Measurements from ENCODE around the gene C1QBP.

Gene C1QBP

DNA sequence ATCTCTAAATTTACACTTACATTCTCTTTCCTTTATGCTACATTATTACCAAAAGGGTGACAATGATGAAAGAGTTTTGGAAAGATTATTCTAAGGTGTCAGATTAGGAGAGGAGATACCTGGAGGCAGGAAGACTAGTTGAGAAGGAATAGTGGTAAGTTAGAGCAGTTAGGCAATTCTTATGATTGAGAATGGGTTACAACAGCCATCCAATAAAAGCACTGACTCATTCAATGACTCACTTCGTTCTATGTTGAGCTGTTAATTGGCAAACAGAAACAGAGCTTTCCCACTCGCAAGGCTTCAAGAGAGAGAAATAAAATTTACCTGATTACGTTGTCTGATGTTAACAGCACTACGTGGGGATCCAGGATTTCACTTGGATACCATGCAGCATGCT, 25.3 kb downstream of the C1QBP start:
- no peak for DNase-seq (ENCODE audit: low spot score)
- in situ Hi-C loops (cut with MboI; ENCODE audit: low sequenced_read_pairs, unreplicated experiment) = no loop called here
- TF ChIP-seq, protein P1, sequence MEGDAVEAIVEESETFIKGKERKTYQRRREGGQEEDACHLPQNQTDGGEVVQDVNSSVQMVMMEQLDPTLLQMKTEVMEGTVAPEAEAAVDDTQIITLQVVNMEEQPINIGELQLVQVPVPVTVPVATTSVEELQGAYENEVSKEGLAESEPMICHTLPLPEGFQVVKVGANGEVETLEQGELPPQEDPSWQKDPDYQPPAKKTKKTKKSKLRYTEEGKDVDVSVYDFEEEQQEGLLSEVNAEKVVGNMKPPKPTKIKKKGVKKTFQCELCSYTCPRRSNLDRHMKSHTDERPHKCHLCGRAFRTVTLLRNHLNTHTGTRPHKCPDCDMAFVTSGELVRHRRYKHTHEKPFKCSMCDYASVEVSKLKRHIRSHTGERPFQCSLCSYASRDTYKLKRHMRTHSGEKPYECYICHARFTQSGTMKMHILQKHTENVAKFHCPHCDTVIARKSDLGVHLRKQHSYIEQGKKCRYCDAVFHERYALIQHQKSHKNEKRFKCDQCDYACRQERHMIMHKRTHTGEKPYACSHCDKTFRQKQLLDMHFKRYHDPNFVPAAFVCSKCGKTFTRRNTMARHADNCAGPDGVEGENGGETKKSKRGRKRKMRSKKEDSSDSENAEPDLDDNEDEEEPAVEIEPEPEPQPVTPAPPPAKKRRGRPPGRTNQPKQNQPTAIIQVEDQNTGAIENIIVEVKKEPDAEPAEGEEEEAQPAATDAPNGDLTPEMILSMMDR (IDR thresholded peaks at IDR 0.05; ENCODE audit: borderline replicate concordance, control extremely low read depth, extremely low read depth, insufficient read depth, missing control alignments) = no peak

DNA sequence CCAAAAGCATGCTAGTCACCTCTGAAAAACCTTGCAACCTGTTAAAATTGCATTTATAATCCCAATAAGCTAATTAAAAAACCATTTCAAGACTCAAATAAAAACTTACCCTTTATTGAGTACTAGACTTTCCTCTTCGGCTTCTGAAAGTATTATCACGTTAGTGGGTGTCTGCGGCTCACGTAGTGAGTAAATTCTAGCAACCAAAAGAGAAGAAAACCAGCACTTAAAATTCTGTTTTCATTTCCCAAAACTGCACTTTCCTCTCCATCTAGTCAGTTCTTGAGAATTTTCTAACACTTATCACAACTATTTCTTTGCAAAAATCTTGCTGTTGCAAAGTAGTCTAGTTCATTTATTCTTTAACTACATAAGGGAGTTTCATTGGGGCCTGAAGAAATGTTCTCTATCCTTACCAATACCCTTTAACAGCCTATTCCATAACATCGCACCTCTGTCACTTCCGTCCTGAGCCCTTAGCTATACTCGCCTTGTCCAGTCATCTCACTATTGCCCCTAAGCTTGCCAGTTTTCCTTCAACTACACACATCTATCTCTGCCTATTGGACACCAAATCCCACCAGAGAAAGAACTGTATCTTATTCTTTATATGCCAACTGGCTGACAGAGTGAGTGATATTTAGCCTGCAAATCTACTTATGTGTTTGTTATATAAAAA, 28.2 kb downstream of the C1QBP start:
- DNase-seq (ENCODE audit: low spot score) = peak; percentile 27

DNA sequence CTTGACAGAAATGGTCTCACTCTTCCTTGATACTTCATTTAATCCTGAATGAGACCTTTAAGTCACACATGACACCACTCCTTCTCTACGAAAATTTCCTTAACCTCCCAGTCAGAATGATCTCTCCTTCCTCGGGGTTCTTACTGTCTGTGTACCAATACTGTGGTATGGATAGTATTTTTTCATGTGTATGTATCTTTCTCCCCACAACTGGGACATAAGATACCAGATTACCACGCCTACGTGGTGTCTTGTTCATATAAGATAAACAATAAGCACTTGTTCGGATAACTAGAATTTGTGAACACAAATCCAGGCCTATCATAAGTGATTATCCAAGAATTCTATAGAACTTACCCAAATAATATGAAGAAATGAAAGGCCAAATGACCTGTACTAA, 30.8 kb downstream of the C1QBP start:
- DNase-seq (ENCODE audit: low spot score) = no peak
- in situ Hi-C loops (cut with MboI; ENCODE audit: low sequenced_read_pairs, unreplicated experiment) = no loop called here
- TF ChIP-seq, protein P1 (IDR thresholded peaks at IDR 0.05; ENCODE audit: borderline replicate concordance, control extremely low read depth, extremely low read depth, insufficient read depth, missing control alignments) = no peak

More for the DNA sequence above, 28.2 kb downstream of the C1QBP start:
- in situ Hi-C loops (cut with MboI; ENCODE audit: low sequenced_read_pairs, unreplicated experiment) = no loop called here
- TF ChIP-seq, protein P1 (IDR thresholded peaks at IDR 0.05; ENCODE audit: borderline replicate concordance, control extremely low read depth, extremely low read depth, insufficient read depth, missing control alignments) = no peak

DNA sequence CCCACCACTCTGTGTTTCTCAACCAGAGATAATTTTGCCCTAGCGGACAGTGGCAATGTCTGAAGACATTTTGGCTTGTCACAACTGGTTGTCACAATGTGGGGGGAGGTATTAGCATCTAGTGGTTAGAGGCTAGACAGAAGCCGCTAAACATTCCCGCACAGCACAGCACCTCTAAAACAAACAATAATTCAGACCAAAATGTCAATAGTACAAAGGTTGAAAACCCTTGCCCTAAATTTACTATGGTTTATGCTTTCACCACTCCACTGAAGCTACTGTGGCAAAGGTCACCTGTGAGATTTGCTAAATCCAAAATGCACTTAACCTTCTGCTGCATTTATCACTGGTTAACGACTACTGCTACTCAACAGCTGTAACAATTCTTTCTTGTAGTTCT, 33.6 kb downstream of the C1QBP start:
- TF ChIP-seq, protein P1 (IDR thresholded peaks at IDR 0.05; ENCODE audit: borderline replicate concordance, control extremely low read depth, extremely low read depth, insufficient read depth, missing control alignments) = no peak
- in situ Hi-C loops (cut with MboI; ENCODE audit: low sequenced_read_pairs, unreplicated experiment) = no loop called here
- no peak for DNase-seq (ENCODE audit: low spot score)

DNA sequence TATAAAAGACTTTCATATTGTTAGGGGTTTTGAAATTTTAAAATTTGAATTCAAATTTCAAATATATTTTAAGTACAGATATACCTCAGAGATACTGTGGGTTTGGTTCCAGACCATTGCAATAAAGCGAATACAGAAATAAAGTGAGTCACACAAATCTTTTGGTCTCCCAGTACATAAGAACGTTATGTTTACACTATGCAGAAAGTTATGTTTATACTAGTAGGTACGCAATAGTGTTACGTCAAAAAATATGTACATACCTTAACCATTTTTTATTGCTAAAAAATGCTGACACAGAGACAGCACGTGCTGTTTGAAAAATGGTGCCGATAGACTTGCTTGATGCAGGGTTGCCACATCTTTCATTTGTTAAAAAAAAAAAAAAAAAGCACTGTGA, 39.2 kb downstream of the C1QBP start:
- in situ Hi-C loops (cut with MboI; ENCODE audit: low sequenced_read_pairs, unreplicated experiment) = no loop called here
- DNase-seq (ENCODE audit: low spot score) = no peak
- TF ChIP-seq, protein P1 (IDR thresholded peaks at IDR 0.05; ENCODE audit: borderline replicate concordance, control extremely low read depth, extremely low read depth, insufficient read depth, missing control alignments) = no peak

DNA sequence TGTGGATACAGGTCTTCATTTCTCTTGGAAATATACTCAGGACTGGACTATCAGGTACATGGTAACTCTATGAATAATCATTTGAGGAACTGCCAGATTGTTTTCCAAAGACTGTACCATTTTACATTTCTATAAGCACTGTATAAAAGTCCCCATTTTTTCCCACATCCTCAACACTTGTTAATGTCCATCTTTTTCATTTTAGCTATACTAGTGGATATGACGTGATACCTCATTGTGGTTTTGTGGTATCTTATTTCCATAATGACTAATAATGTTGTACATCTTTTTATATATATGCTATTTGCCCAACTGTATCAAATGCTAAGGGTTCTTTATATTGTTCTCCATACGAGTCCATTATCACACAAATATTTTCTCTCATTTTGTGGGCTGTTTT, 42.3 kb downstream of the C1QBP start:
- in situ Hi-C loops (cut with MboI; ENCODE audit: low sequenced_read_pairs, unreplicated experiment) = no loop called here
- TF ChIP-seq, protein P1 (IDR thresholded peaks at IDR 0.05; ENCODE audit: borderline replicate concordance, control extremely low read depth, extremely low read depth, insufficient read depth, missing control alignments) = no peak
- no peak for DNase-seq (ENCODE audit: low spot score)

Data from GM13976 (cell line).